ENCODE measurements around the gene TGFB2. TPM values are rescaled to one million over a fixed set of nuclear protein-coding genes. Genes with fewer than 3 reads are reported as not detected.

The TGFB2 gene
- total and polyA plus RNA-seq, 7 donors: 0.23 to 11.8 (median 6.3) TPM

DNA sequence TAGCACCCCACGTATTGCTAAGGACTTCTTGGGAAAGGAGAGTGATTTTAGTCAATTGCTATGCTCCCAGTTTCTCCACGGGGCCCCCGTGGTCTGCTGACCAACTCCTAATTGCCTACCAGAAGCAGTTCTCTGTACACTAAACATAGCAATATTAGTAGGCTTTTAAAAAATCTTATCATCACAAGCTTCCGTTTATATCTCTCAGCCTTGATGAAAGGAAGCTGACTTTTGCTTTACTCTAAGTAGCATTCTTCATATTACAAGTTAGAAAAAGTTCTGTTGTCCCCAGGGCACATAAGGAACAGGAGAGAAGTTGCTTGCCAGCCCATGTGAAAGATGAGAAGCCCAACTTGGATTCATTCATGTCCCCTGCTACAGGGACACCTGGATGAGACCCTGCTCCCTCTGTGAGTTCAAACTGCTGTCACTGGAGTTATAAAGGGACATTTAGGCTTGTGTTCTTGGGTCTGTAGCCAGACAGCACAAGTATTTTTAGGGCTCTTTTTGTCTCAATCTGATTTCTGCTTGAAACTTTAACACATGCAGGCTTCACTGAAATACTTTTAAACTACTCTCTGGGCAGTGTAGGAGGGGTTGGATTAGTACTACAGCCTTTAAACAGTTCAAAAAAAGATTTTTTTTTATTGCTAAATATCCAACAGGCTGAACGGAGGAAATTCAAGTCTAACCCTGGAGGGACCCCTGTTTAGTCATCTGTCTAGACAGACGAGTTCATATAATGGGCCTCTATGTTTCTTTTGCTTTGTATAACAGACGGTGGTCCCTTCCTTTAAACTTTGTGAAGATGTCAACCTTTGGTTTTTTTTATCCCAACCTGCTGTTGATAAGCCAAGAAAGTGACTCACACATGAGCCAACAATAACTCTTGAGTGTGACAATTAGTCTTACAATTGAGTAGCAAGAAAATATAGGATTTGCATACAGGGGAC lies 29.5 kb downstream of the TGFB2 start:
- Histone ChIP-seq H3K27me3 (no peaks in the 10 kb centered on the region), H3K4me3 (no peak overlapping the region), H3K36me3 (no peaks in the 10 kb centered on the region), H3K27ac (peak overlapping the region in 3 of 4 donors; percentile 62 to 72 (median 64)), H3K9me3 (no peaks in the 10 kb centered on the region), H3K4me1 (peaks cover 0 to 69% (median 47%) of the 10 kb centered on the region in 4 donors)
- intact Hi-C loops (cut with DNase I): no loop called here
- WGBS, 2 donors: 52 to 53% methylated on average over 7 of the region's 7 CpGs
- TF ChIP-seq, protein P1, sequence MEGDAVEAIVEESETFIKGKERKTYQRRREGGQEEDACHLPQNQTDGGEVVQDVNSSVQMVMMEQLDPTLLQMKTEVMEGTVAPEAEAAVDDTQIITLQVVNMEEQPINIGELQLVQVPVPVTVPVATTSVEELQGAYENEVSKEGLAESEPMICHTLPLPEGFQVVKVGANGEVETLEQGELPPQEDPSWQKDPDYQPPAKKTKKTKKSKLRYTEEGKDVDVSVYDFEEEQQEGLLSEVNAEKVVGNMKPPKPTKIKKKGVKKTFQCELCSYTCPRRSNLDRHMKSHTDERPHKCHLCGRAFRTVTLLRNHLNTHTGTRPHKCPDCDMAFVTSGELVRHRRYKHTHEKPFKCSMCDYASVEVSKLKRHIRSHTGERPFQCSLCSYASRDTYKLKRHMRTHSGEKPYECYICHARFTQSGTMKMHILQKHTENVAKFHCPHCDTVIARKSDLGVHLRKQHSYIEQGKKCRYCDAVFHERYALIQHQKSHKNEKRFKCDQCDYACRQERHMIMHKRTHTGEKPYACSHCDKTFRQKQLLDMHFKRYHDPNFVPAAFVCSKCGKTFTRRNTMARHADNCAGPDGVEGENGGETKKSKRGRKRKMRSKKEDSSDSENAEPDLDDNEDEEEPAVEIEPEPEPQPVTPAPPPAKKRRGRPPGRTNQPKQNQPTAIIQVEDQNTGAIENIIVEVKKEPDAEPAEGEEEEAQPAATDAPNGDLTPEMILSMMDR (IDR thresholded peaks at IDR 0.05): no peak
- TF ChIP-seq POLR2A (IDR thresholded peaks at IDR 0.05) (no peak), EP300 (IDR thresholded peaks at IDR 0.05) (no peak), POLR2AphosphoS5 (IDR thresholded peaks at IDR 0.05) (no peak)
- DNase-seq: no peak

DNA sequence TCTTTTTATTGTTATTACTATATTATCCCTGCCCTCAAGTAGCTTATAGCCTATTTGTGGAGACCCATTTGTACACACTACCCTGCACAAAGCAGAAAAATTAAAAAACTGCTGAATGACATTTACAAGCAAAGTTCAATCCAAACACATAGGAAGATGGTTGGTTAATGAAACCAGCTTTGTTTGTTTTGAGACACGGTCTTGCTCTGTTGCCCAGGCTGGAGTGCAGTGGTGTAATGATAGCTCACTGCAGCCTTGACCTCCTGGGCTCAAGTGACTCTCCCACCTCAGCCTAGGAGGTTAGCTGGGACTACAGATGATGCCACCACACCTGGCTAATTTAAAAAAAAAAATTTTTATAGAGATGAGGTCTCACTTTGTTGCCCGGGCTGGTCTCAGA lies 31.6 kb downstream of the TGFB2 start:
- WGBS, 2 donors: 30 to 68% methylated on average over 2 of the region's 2 CpGs
- Histone ChIP-seq H3K9me3 (no peaks in the 10 kb centered on the region), H3K36me3 (no peaks in the 10 kb centered on the region), H3K27ac (peak overlapping the region in 2 of 4 donors; percentile 35 to 45), H3K4me1 (peaks cover 0 to 75% (median 52%) of the 10 kb centered on the region in 4 donors), H3K27me3 (no peaks in the 10 kb centered on the region), H3K4me3 (no peak overlapping the region)
- intact Hi-C loops (cut with DNase I): no loop called here
- no peak for DNase-seq
- TF ChIP-seq EP300 (IDR thresholded peaks at IDR 0.05) (no peak), POLR2A (IDR thresholded peaks at IDR 0.05) (no peak), POLR2AphosphoS5 (IDR thresholded peaks at IDR 0.05) (no peak)
- TF ChIP-seq, protein P1 (IDR thresholded peaks at IDR 0.05): no peak

DNA sequence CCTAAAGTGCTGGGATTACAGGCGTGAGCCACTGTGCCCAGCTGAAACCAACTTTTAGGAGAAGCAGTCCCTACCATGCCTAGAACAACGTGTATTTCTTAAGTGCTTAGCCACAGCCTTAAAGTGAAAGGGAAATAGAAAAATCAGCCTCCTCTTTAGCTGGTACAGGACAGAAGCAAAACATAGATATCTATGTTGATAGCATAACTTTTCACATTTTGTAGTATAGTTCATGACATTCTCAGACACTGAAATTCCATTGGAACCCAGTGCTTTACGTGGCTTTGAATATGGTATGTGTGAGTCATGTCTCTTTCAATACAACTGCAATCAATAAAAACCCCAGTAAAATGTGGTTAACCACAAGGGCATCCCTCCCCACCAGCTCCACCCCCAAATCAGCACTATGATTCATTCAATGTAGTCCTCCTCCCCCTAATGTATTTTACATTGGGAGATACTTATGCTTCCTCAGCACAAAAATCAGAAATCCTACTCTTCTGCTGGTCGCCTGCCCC lies 32.1 kb downstream of the TGFB2 start:
- no peaks in the 10 kb centered on the region for H3K36me3 ChIP-seq
- intact Hi-C loops (cut with DNase I): no loop called here
- H3K27me3 ChIP-seq: no peaks in the 10 kb centered on the region
- H3K4me1 ChIP-seq: peaks cover 0 to 70% (median 49%) of the 10 kb centered on the region in 4 donors
- WGBS, 2 donors: 46 to 54% methylated on average over 4 of the region's 4 CpGs
- TF ChIP-seq, protein P1 (IDR thresholded peaks at IDR 0.05): no peak
- TF ChIP-seq EP300 (IDR thresholded peaks at IDR 0.05): no peak
- TF ChIP-seq POLR2A (IDR thresholded peaks at IDR 0.05): no peak
- no peak for TF ChIP-seq POLR2AphosphoS5 (IDR thresholded peaks at IDR 0.05)
- DNase-seq: no peak
- no peak overlapping the region for H3K4me3 ChIP-seq
- H3K27ac ChIP-seq: peak overlapping the region in 3 of 4 donors; percentile 7 to 45 (median 35)
- no peaks in the 10 kb centered on the region for H3K9me3 ChIP-seq

DNA sequence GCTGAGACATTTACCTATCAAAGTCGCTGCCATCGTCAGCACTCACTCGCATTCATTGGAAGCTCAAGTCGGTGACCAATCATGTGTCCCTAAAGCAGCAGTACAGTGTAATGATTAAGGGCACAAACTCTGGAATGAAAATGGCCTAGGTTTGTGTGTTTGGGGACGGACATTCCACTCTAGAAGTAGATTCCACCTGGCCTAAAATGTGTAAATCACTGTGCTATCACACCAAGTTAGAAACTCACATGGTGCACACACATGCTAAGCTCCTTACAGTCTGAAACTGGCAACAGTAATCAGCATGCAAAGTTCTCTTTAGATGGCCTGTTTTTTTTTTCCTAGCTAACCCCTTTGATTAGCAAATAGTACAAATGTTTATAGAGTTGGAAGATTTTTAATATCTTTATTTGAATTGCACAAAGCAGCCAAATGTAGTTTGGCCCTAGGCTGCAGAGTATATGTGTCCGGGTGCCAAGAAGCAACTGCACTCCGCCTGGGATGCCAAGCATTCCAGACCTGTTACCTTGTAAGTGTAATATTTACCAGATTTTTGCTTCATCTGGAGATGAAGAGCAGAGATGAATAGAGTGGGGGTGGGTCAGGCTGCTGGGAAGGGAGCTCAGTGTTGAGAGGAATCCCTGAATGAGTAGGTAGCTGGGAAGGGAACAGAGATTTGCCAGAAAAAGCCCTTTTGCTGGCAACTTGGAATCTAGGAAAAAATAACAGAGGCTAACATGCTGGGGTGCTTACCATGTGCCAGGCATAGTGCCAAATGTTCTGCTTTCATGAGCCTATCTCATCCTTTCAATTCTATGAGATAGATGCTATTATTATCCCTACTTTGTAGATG lies 35.2 kb downstream of the TGFB2 start:
- DNase-seq: no peak
- no peak overlapping the region for H3K4me3 ChIP-seq
- intact Hi-C loops (cut with DNase I): no loop called here
- H3K27me3 ChIP-seq: no peaks in the 10 kb centered on the region
- H3K36me3 ChIP-seq: no peaks in the 10 kb centered on the region
- no peak for TF ChIP-seq POLR2AphosphoS5 (IDR thresholded peaks at IDR 0.05)
- TF ChIP-seq EP300 (IDR thresholded peaks at IDR 0.05): no peak
- TF ChIP-seq, protein P1 (IDR thresholded peaks at IDR 0.05): no peak
- no peak for TF ChIP-seq POLR2A (IDR thresholded peaks at IDR 0.05)
- H3K27ac ChIP-seq: peak overlapping the region in 3 of 4 donors; percentile 20 to 63 (median 51)
- no peaks in the 10 kb centered on the region for H3K9me3 ChIP-seq
- 81% methylated on average over 7 of the region's 7 CpGs for WGBS, 2 donors
- peaks cover 0 to 54% (median 34%) of the 10 kb centered on the region in 4 donors for H3K4me1 ChIP-seq

Data from sigmoid colon (tissue), 7 donors.